Heart right ventricle (tissue), 16 donors: Measurements from ENCODE around the gene DIS3L2. TPM values are rescaled to one million over a fixed set of nuclear protein-coding genes. Genes with fewer than 3 reads are reported as not detected.

Experiments
- ATAC-seq, 8 donors: fragments of 200-7000 bp; cut with Tn5 transposase; one replicate each; pipeline ENCODE4 v1.9.1; 2020; ENCODE audit warnings: mild to moderate bottlenecking in 8 of 8, moderate library complexity in 8 of 8, moderate number of reproducible peaks in 1 of 8
- DNase-seq, 2 donors: peaks; one replicate each; pipeline ENCODE4 v3.0.0-alpha.2; 2020
- H3K27ac ChIP-seq, 10 donors: fragments of 200-600 bp; sonication (generic) in 2 of 10; one replicate each; pipeline versions ENCODE4 v1.5.0 to v1.8.0; 2020 to 2022; ENCODE audit warnings: mild to moderate bottlenecking in 3 of 10
- H3K27me3 ChIP-seq, 7 donors: fragments of 200-600 bp; one replicate each; pipeline ENCODE4 v1.8.0; 2021 to 2022; ENCODE audit warnings: mild to moderate bottlenecking in 2 of 7
- H3K36me3 ChIP-seq, 9 donors: fragments of 200-600 bp; sonication (generic) in 1 of 9; one replicate each; pipeline versions ENCODE4 v1.5.0 to v1.8.0; 2020 to 2022; ENCODE audit warnings: mild to moderate bottlenecking in 2 of 9
- H3K4me1 ChIP-seq, 9 donors: fragments of 200-600 bp; sonication (generic) in 1 of 9; one replicate each; pipeline versions ENCODE4 v1.5.0 to v1.8.0; 2020 to 2022; ENCODE audit warnings: mild to moderate bottlenecking in 4 of 9
- H3K4me3 ChIP-seq, 10 donors: fragments of 200-600 bp; sonication (generic) in 2 of 10; one replicate each; pipeline versions ENCODE4 v1.5.0 to v1.8.0; 2020 to 2022; ENCODE audit warnings: mild to moderate bottlenecking in 7 of 10, moderate library complexity in 2 of 10
- H3K9me3 ChIP-seq, 11 donors: fragments of 200-600 bp in 10 of 11; sonication (generic) in 2 of 11; one replicate each; pipeline versions ENCODE4 v1.5.0 to v1.8.0; 2013 to 2022; ENCODE audit warnings: mild to moderate bottlenecking in 2 of 11, control low read depth in 1 of 11, moderate library complexity in 1 of 11
- WGBS, 2 donors: extraction: QIAGEN DNeasy Blood & Tissue Kit; methylation state at CpG; one replicate each; pipeline ENCODE4 v1.1.7; 2013; ENCODE audit warnings: inconsistent platforms in 1 of 2; 5-methylcytosine and 5-hydroxymethylcytosine counted together
- intact Hi-C, 10 donors: fragments of 100-400 bp; cut with DNase I; formaldehyde crosslinking; loops; one replicate each; pipeline versions ENCODE4 v1.11.1 to v1.14.2; 2022
- polyA plus RNA-seq, 2 donors: library from polyadenylated mRNA; stranded (reverse); fragments of 200-250 nt; gene quantifications; one replicate each; pipeline ENCODE4 v1.2.3, GENCODE V29; 2013
- total RNA-seq, 10 donors: library from RNA; stranded (reverse); fragmentation: NEBNext Ultra II Directional in 3 of 10; extraction: Animal tissue kit (Norgen Biotek cat#: 25700) in 3 of 10; gene quantifications; one replicate each; pipeline versions ENCODE4 v1.2.1 to v1.2.4, GENCODE V29; 2021 to 2023
- TF ChIP-seq, protein P1 (sequence below), 9 donors: fragments of 200-600 bp; sonication (generic) in 2 of 9; IDR thresholded peaks; one replicate each; pipeline versions ENCODE4 v1.5.0 to v1.8.0; 2021 to 2022; ENCODE audit warnings: antibody characterized with exemption in 9 of 9, mild to moderate bottlenecking in 5 of 9, moderate library complexity in 1 of 9
- donor health status: Arrhythmogenic right ventricular cardiomyopathy.
- donor health status: ischemic (EF 13 %, LVEDD 7.1; RV severe dilation, severe dysfunction).
- donor health status: healthy with polysubstance abuse.
- donor health status: DM: no; HTN: yes; CAD: no.
- donor health status: DM: no; HTN: no; CAD: no.
- donor health status: ischemic (EF 25% LVEDD 6.9; RV normal size, moderate dysfunction).
- donor health status: ischemic (EF 25% LVEDD 5.7; RV mildly dilated, moderate dysfunction).
- donor health status: healthy.
- donor health status: DM: yes; HTN: yes; CAD: no.
- donor health status: Ischemic cardiomyopathy.
- donor health status: ischemic (EF 35%, LVEDD 5.7; RV mildly dilated, moderate dysfunction).
- donor health status: nonischemic (EF 11% LVEDD 7.7; RV severe dilation, severe dysfunction).
- donor health status: DM: yes; HTN: yes; CAD: no.
- donor health status: PGD.
- donor health status: ischemic (EF 29% LVEDD 5.4; RV normal size, mild dysfunction).
- donor health status: nonischemic (EF 23%, LVEDD 6.1; RV moderate dilation, normal function).

The DIS3L2 gene
- total and polyA plus RNA-seq, 12 donors: 9.5 to 24.5 (median 18.5) TPM

DNA sequence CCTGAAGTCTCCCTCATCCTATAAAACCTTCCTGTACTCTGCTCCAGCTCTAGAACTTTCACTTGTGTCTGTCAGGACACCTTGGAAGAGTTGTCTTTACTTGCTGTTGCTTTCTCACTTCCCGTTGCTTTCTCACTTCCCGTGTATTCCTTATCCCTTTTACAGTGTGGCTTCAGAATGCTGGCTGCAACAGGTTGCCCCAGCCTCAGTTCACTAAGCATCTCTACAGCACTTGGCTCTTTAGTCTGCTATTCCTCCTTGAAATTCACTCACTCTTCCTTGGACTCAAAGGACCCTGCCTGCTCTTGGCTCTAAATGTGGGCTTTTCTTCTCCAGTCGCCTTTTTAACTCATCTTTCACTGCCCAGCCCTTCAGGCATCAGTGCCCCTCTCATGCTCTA lies 254.5 kb downstream of the DIS3L2 start:
- H3K27ac ChIP-seq: no peak overlapping the region
- H3K36me3 ChIP-seq: peaks cover 0 to 11% (median 0%) of the 10 kb centered on the region in 9 donors
- peaks cover 0 to 25% (median 10%) of the 10 kb centered on the region in 9 donors for H3K4me1 ChIP-seq
- no peak overlapping the region for H3K4me3 ChIP-seq
- intact Hi-C loops: no loop called here
- H3K9me3 ChIP-seq: no peaks in the 10 kb centered on the region
- DNase-seq (no peak), ATAC-seq (no peak)
- TF ChIP-seq, protein P1, sequence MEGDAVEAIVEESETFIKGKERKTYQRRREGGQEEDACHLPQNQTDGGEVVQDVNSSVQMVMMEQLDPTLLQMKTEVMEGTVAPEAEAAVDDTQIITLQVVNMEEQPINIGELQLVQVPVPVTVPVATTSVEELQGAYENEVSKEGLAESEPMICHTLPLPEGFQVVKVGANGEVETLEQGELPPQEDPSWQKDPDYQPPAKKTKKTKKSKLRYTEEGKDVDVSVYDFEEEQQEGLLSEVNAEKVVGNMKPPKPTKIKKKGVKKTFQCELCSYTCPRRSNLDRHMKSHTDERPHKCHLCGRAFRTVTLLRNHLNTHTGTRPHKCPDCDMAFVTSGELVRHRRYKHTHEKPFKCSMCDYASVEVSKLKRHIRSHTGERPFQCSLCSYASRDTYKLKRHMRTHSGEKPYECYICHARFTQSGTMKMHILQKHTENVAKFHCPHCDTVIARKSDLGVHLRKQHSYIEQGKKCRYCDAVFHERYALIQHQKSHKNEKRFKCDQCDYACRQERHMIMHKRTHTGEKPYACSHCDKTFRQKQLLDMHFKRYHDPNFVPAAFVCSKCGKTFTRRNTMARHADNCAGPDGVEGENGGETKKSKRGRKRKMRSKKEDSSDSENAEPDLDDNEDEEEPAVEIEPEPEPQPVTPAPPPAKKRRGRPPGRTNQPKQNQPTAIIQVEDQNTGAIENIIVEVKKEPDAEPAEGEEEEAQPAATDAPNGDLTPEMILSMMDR (IDR thresholded peaks at IDR 0.05): no peak
- 86% methylated on average over 3 of the region's 3 CpGs for WGBS, 2 donors
- H3K27me3 ChIP-seq: no peaks in the 10 kb centered on the region

DNA sequence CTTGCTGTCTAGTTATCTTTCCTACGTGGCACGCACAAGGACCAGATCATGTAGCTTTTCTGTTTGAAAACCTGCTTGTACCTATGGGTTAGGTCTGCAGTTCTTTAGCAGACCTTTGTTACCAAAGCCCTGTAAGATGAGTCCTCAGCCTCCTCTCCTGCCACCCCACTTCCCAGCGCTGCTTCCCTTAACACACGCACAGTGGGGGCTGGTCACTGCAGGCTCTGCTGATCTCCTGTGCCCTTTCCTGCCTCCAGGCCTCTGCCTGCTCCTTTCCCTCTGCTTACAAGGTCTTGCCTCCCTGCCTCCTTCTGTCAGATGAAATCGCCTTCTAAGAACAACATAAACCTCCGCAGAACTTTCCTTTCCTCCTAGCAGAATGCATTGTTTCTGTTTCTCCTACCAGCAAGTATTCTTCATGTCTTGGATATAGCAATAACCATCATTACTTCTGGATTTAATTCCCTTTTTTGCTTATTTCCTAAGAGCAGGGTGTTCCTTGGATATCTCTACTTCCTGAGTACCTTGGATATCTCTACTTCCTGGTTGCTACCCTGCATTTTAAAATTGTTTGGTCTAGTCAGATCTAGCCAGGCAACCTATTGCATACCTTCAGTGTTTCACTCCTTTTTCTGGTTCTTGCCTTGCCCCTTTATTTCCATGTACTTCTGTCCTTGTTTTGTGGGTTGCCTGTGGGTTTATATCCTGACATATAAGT lies 257.4 kb downstream of the DIS3L2 start:
- TF ChIP-seq, protein P1 (IDR thresholded peaks at IDR 0.05): no peak
- no peaks in the 10 kb centered on the region for H3K9me3 ChIP-seq
- ATAC-seq: no peak
- no peaks in the 10 kb centered on the region for H3K27me3 ChIP-seq
- DNase-seq: no peak
- intact Hi-C loops: no loop called here
- peaks cover 0 to 22% (median 10%) of the 10 kb centered on the region in 9 donors for H3K4me1 ChIP-seq
- H3K36me3 ChIP-seq: no peaks in the 10 kb centered on the region
- H3K4me3 ChIP-seq: no peak overlapping the region
- no peak overlapping the region for H3K27ac ChIP-seq
- 87 to 88% methylated on average over 6 of the region's 6 CpGs for WGBS, 2 donors

DNA sequence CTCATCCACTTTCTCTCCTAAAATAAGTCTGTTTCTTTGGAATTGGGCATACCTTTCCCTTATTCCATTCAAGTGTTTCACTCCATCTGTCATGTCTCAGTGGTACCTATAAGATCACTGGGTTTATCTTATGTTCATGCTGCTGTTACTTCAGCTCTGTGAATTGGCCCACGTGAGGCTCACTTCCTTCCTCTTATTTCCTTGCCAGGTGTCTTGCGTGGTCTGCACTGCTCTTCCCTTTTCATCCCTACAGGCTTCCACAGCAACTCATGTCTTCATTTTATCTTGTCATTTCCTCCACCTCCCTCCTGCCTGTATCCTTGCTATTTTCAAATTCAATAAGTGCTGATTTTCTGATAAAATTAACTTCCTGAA lies 258.0 kb downstream of the DIS3L2 start:
- intact Hi-C loops: no loop called here
- Histone ChIP-seq H3K4me1 (peaks cover 0 to 17% (median 9%) of the 10 kb centered on the region in 9 donors), H3K4me3 (no peak overlapping the region), H3K9me3 (no peaks in the 10 kb centered on the region), H3K36me3 (no peaks in the 10 kb centered on the region), H3K27ac (no peak overlapping the region), H3K27me3 (no peaks in the 10 kb centered on the region)
- no peak for ATAC-seq
- no peak for DNase-seq
- TF ChIP-seq, protein P1 (IDR thresholded peaks at IDR 0.05): no peak
- WGBS, 2 donors: 57 to 58% methylated on average over 2 of the region's 2 CpGs

DNA sequence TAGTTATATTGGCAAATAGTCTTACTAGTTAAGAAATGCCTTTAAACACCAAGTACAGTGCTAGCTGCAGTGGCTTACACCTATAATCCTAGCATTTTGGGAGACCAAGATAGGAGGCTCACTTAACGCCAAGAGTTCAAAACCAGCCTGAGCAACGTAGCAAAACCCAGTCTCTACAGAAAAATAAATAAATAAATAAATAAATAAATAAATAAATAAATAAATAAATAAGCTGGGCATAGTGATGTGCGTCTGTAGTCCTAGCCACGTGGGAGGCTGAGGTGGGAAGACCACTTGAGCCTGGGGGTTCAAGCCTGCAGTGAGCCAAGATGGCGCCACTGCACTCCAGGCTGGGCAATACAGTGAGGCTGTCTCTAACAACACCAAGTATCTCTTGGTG lies 258.4 kb downstream of the DIS3L2 start:
- Histone ChIP-seq H3K9me3 (no peaks in the 10 kb centered on the region), H3K27ac (no peak overlapping the region), H3K36me3 (no peaks in the 10 kb centered on the region), H3K27me3 (no peaks in the 10 kb centered on the region), H3K4me3 (no peak overlapping the region), H3K4me1 (peaks cover 0 to 16% (median 9%) of the 10 kb centered on the region in 9 donors)
- TF ChIP-seq, protein P1 (IDR thresholded peaks at IDR 0.05): no peak
- intact Hi-C loops: no loop called here
- ATAC-seq (no peak), DNase-seq (no peak)
- 96 to 98% methylated on average over 5 of the region's 5 CpGs for WGBS, 2 donors
